PC-9 (cell line): ENCODE data around the gene CROT.

ENCODE experiments used
- EZH2 ChIP-seq: fragments of 200-600 bp; sonication (generic); IDR thresholded peaks from 2 replicates; pipeline ENCODE4 v1.8.0; 2017; ENCODE audit warnings: antibody characterized with exemption, low read depth
- TF ChIP-seq, protein P1 (sequence below): fragments of 200-600 bp; sonication (generic); conservative IDR thresholded peaks from 2 replicates; pipeline ENCODE4 v1.6.1; 2017; ENCODE audit warnings: mixed run types, antibody characterized with exemption, mild to moderate bottlenecking, moderate library complexity

DNA sequence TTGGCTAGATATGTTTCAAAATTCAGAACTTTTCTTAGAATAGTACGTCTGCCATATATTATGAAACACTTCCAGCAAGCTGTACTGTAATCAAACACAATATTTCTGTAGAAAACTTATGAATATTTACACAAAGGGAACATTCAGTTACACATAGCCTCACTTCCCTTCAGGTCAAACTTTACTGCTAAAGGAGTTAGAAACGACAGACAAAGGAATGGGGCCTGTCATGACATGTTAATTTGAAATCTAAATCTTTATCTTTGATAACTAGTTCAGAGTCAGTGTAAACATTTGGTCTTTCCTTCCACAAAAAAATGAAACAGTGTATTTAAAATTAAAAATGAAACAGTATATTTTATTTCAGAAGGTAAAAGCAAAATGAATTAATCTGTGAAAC, 1.0 kb upstream of the CROT start:
- TF ChIP-seq, protein P1, sequence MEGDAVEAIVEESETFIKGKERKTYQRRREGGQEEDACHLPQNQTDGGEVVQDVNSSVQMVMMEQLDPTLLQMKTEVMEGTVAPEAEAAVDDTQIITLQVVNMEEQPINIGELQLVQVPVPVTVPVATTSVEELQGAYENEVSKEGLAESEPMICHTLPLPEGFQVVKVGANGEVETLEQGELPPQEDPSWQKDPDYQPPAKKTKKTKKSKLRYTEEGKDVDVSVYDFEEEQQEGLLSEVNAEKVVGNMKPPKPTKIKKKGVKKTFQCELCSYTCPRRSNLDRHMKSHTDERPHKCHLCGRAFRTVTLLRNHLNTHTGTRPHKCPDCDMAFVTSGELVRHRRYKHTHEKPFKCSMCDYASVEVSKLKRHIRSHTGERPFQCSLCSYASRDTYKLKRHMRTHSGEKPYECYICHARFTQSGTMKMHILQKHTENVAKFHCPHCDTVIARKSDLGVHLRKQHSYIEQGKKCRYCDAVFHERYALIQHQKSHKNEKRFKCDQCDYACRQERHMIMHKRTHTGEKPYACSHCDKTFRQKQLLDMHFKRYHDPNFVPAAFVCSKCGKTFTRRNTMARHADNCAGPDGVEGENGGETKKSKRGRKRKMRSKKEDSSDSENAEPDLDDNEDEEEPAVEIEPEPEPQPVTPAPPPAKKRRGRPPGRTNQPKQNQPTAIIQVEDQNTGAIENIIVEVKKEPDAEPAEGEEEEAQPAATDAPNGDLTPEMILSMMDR: no peak
- no peak for TF ChIP-seq EZH2
